Kidney (tissue), 14 donors: Measurements from ENCODE around the gene ZNF385C. TPM values are rescaled to one million over a fixed set of nuclear protein-coding genes. Genes with fewer than 3 reads are reported as not detected.

Source experiments
- DNase-seq, 5 donors: peaks; one replicate each; pipeline ENCODE4 v3.0.0-alpha.2; 2013 to 2020
- FAIRE-seq: peaks from 2 replicates; lab custom pipeline; 2012; peaks lifted over from hg19 to GRCh38; lab: Jason Lieb, UNC
- H3K27ac ChIP-seq, 2 donors: one replicate each; pipeline ENCODE4 v1.7.0; 2013; ENCODE audit warnings: low read depth in 2 of 2, low read length in 2 of 2, inconsistent platforms in 1 of 2
- H3K27me3 ChIP-seq: one replicate; pipeline ENCODE4 v1.7.1; 2013; ENCODE audit warnings: low read length, inconsistent platforms; ENCODE audit not compliant: control insufficient read depth, insufficient read depth
- H3K36me3 ChIP-seq, 3 donors: one replicate each; pipeline versions ENCODE4 v1.7.0 to v1.7.1; 2013; ENCODE audit warnings: low read length in 3 of 3, control low read depth in 1 of 3, inconsistent platforms in 1 of 3; ENCODE audit not compliant: insufficient read depth in 3 of 3, control insufficient read depth in 2 of 3
- H3K4me1 ChIP-seq, 3 donors: one replicate each; pipeline versions ENCODE4 v1.7.0 to v1.7.1; 2013; ENCODE audit warnings: low read length in 3 of 3, inconsistent platforms in 1 of 3, low read depth in 1 of 3; ENCODE audit not compliant: control insufficient read depth in 2 of 3, insufficient read depth in 2 of 3
- H3K4me3 ChIP-seq, 3 donors: one replicate each; pipeline versions ENCODE4 v1.7.0 to v1.8.1; 2013; ENCODE audit warnings: low read length in 3 of 3, control low read depth in 1 of 3, inconsistent platforms in 1 of 3
- H3K9ac ChIP-seq, 3 donors: one replicate each; pipeline versions ENCODE4 v1.7.0 to v1.7.1; 2013; ENCODE audit warnings: low read length in 3 of 3, control low read depth in 1 of 3, inconsistent platforms in 1 of 3
- H3K9me3 ChIP-seq, 3 donors: one replicate each; pipeline versions ENCODE4 v1.7.0 to v1.7.1; 2013; ENCODE audit warnings: low read length in 3 of 3, control low read depth in 1 of 3, inconsistent platforms in 1 of 3; ENCODE audit not compliant: control insufficient read depth in 2 of 3, insufficient read depth in 1 of 3
- intact Hi-C: fragments of 100-400 bp; cut with DNase I; formaldehyde crosslinking; loops from one replicate; pipeline ENCODE4 v1.11.1; 2022
- polyA plus RNA-seq: library from polyadenylated mRNA; stranded (reverse); fragments of 350-450 nt; fragmentation: Illumina TruSeq; extraction: RNeasy Lipid Tissue Mini Kit (QIAGEN cat#74804); gene quantifications from one replicate; pipeline ENCODE4 v1.2.3, GENCODE V29; 2014; ENCODE audit warnings: low read depth, low replicate concordance; ENCODE audit not compliant: insufficient read depth
- total RNA-seq: library from RNA; stranded (reverse); fragmentation: NEBNext Ultra II Directional; extraction: Animal tissue kit (Norgen Biotek cat#: 25700); gene quantifications from one replicate; pipeline ENCODE4 v1.2.1, GENCODE V29; 2021
- TF ChIP-seq, protein P1 (sequence below): IDR thresholded peaks from 3 replicates; pipeline ENCODE4 v1.5.1; 2012; ENCODE audit warnings: mild to moderate bottlenecking, moderate library complexity, borderline replicate concordance; ENCODE audit not compliant: insufficient read depth; ENCODE audit errors: extremely low read depth
- donor health status: control.
- donor health status: control.
- donor health status: control.
- donor health status: control.
- donor health status: control.
- donor health status: DM: yes; HTN: yes; CAD: no.
- donor health status: Normal renal cell carcinoma (clear cell type).

Gene ZNF385C
- total and polyA plus RNA-seq, 2 donors from 2014 or later, result 1.1 to 1.2 TPM

- H3K36me3 ChIP-seq, result peaks cover 0 to 16% (median 2%) of the 10 kb centered on the region in 3 donors
- DNase-seq (no peak), FAIRE-seq (no peak)
- intact Hi-C loops, result no loop called here
- peak overlapping the region; percentile 89 to 92 for H3K27ac ChIP-seq
- no peaks in the 10 kb centered on the region for H3K27me3 ChIP-seq
- no peaks in the 10 kb centered on the region for H3K9me3 ChIP-seq
- TF ChIP-seq, protein P1, sequence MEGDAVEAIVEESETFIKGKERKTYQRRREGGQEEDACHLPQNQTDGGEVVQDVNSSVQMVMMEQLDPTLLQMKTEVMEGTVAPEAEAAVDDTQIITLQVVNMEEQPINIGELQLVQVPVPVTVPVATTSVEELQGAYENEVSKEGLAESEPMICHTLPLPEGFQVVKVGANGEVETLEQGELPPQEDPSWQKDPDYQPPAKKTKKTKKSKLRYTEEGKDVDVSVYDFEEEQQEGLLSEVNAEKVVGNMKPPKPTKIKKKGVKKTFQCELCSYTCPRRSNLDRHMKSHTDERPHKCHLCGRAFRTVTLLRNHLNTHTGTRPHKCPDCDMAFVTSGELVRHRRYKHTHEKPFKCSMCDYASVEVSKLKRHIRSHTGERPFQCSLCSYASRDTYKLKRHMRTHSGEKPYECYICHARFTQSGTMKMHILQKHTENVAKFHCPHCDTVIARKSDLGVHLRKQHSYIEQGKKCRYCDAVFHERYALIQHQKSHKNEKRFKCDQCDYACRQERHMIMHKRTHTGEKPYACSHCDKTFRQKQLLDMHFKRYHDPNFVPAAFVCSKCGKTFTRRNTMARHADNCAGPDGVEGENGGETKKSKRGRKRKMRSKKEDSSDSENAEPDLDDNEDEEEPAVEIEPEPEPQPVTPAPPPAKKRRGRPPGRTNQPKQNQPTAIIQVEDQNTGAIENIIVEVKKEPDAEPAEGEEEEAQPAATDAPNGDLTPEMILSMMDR, result no peak
- peaks cover 0 to 22% (median 13%) of the 10 kb centered on the region in 3 donors for H3K4me1 ChIP-seq
- no peak overlapping the region for H3K4me3 ChIP-seq
- H3K9ac ChIP-seq, result peak overlapping the region in 2 of 3 donors; percentile 29 to 75
Measured at GRCh38 chr17:42113293-42114069, 15.2 kb upstream of the ZNF385C start.

GRCh38 chr17:42112552-42113176 lies 14.4 kb upstream of the ZNF385C start, which contains the start of gene DHX58:
Gene DHX58 (minus strand): TSS chr17:42112714. CDS start chr17:42111892, 822 bp downstream.
- Histone ChIP-seq H3K27ac (peak within 1 kb of the TSS; percentile 89 to 92), H3K9ac (peak within 1 kb of the TSS; percentile 16 to 75 (median 61))
- FAIRE-seq, result no peak

GRCh38 chr17:42111871-42112551 lies 13.7 kb upstream of the ZNF385C start:
- H3K9me3 ChIP-seq, result no peaks in the 10 kb centered on the region
- no peaks in the 10 kb centered on the region for H3K27me3 ChIP-seq
- FAIRE-seq (no peak), DNase-seq (no peak)
- TF ChIP-seq, protein P1, result no peak
- H3K9ac ChIP-seq, result peak overlapping the region; percentile 16 to 75 (median 61)
- H3K4me3 ChIP-seq, result peak overlapping the region; percentile 39 to 90 (median 73)
- intact Hi-C loops, result no loop called here
- H3K36me3 ChIP-seq, result peaks cover 0 to 13% (median 2%) of the 10 kb centered on the region in 3 donors
- peak overlapping the region; percentile 89 to 92 for H3K27ac ChIP-seq
- peaks cover 0 to 22% (median 13%) of the 10 kb centered on the region in 3 donors for H3K4me1 ChIP-seq

More at GRCh38 chr17:42112552-42113176, 14.4 kb upstream of the ZNF385C start, which contains the start of gene DHX58:
- H3K27me3 ChIP-seq, result no peaks in the 10 kb centered on the region
- peak within 1 kb of the TSS; percentile 50 to 90 (median 73) for H3K4me3 ChIP-seq
- TF ChIP-seq, protein P1, result no peak
- peaks cover 0 to 22% (median 13%) of the 10 kb centered on the region in 3 donors for H3K4me1 ChIP-seq
- peaks cover 0 to 19% (median 2%) of the 10 kb centered on the region in 3 donors for H3K36me3 ChIP-seq
- H3K9me3 ChIP-seq, result no peaks in the 10 kb centered on the region
- peak; percentile 73 to 88 (median 84) for DNase-seq
- intact Hi-C loops, result no loop called here
